HCT116 (cell line): ENCODE results near the gene MBOAT7. TPM values are rescaled to one million over a fixed set of nuclear protein-coding genes. Genes with fewer than 3 reads are reported as not detected.

Source experiments
- ATAC-seq: fragments of 200-7000 bp; cut with Tn5 transposase; 2 replicates; pipeline ENCODE4 v1.9.1; 2020; ENCODE audit warnings: mild to moderate bottlenecking, moderate library complexity
- BruUV-seq: library from RNA; stranded (reverse); fragments of 400-500 nt; replicated peaks from 2 replicates; lab custom pipeline; 2021; lab: Mats Ljungman, UMichigan
- CTCF ChIA-PET: fragments of 300-600 bp; sonication (Branson Sonifier 250); formaldehyde crosslinking; loops from one replicate; lab custom pipeline; 2021; ENCODE audit warnings: antibody characterized with exemption; lab: Charles Lee
- POLR2A ChIA-PET: fragments of 300-600, 350-600 bp; sonication (Branson Sonifier 250); formaldehyde crosslinking; loops from one replicate; lab custom pipeline; 2021; ENCODE audit warnings: antibody characterized with exemption; lab: Charles Lee
- RAD21 ChIA-PET, 2 experiments: fragments of 300-600 bp; sonication (Branson Sonifier 250); formaldehyde crosslinking; loops; one replicate each; lab custom pipeline; 2023; ENCODE audit warnings: low total read pairs in 2 of 2; ENCODE audit not compliant: uncharacterized antibody in 2 of 2, unreplicated experiment in 2 of 2, low non-redundant PET in 1 of 2; lab: Charles Lee
- DNase-seq: peaks from one replicate; pipeline ENCODE4 v3.0.0-alpha.2; 2010; ENCODE audit warnings: low read depth, low spot score
- H2AFZ ChIP-seq: fragments of 200-600 bp; shearing (Covaris generic), sonication (generic); 2 replicates; pipeline ENCODE4 v1.6.1; 2017; ENCODE audit warnings: low read depth, mixed run types, mixed read lengths, antibody characterized with exemption, low read length; ENCODE audit not compliant: poor library complexity, severe bottlenecking
- H3K27ac ChIP-seq: 2 replicates; pipeline ENCODE4 v1.5.1; 2012; ENCODE audit warnings: low read depth, low read length
- H3K27me3 ChIP-seq: fragments of 200-600 bp; sonication (generic); 2 replicates; pipeline ENCODE4 v1.6.1; 2016; ENCODE audit warnings: mixed run types, low read length, mixed read lengths; ENCODE audit not compliant: insufficient read depth
- H3K36me3 ChIP-seq, 2 experiments: fragments of 200-500 bp in 1 of 2; fragments of 200-600 bp in 1 of 2; sonication (Bioruptor generic) in 1 of 2; sonication (generic) in 1 of 2; 2 replicates each; pipeline versions ENCODE4 v1.5.1 to v1.6.1; 2014 to 2016; ENCODE audit warnings: low read length in 2 of 2, inconsistent platforms in 1 of 2, mixed read lengths in 1 of 2, mixed run types in 1 of 2; ENCODE audit not compliant: insufficient read depth in 2 of 2, control insufficient read depth in 1 of 2
- H3K4me1 ChIP-seq, 2 experiments: fragments of 200-600 bp in 1 of 2; sonication (generic) in 1 of 2; 2 replicates each; pipeline versions ENCODE4 v1.5.1 to v1.6.1; 2012 to 2017; ENCODE audit warnings: low read length in 2 of 2, inconsistent platforms in 1 of 2, mild to moderate bottlenecking in 1 of 2, mixed read lengths in 1 of 2, mixed run types in 1 of 2, moderate library complexity in 1 of 2; ENCODE audit not compliant: insufficient read depth in 2 of 2, control insufficient read depth in 1 of 2
- H3K4me2 ChIP-seq: fragments of 200-600 bp; sonication (generic); 2 replicates; pipeline ENCODE4 v1.6.1; 2017; ENCODE audit warnings: mixed run types, low read length, mixed read lengths
- H3K4me3 ChIP-seq, 2 experiments: fragments of 200-600 bp in 1 of 2; sonication (generic) in 1 of 2; replicated peaks in 1 of 2; 2 replicates each; pipeline ENCODE4 v1.5.1; 2011 to 2016; ENCODE audit warnings: low read length in 2 of 2, control low read depth in 1 of 2, low read depth in 1 of 2, mild to moderate bottlenecking in 1 of 2, mixed read lengths in 1 of 2, mixed run types in 1 of 2
- H3K79me2 ChIP-seq: fragments of 200-600 bp; sonication (generic); 2 replicates; pipeline ENCODE4 v1.6.1; 2017; ENCODE audit warnings: mild to moderate bottlenecking, mixed run types, low read length, moderate library complexity, mixed read lengths; ENCODE audit not compliant: insufficient read depth
- H3K9ac ChIP-seq: fragments of 200-600 bp; sonication (generic); 2 replicates; pipeline ENCODE4 v1.6.1; 2016; ENCODE audit warnings: low read length, mixed read lengths
- H3K9me2 ChIP-seq: fragments of 200-600 bp; sonication (generic), shearing (Covaris generic); 2 replicates; pipeline ENCODE4 v1.6.1; 2017; ENCODE audit warnings: mixed run types, mild to moderate bottlenecking, moderate library complexity; ENCODE audit not compliant: insufficient read depth
- H3K9me3 ChIP-seq, 2 experiments: fragments of 200-500 bp in 1 of 2; fragments of 200-600 bp in 1 of 2; sonication (Bioruptor generic) in 1 of 2; sonication (generic) in 1 of 2; 2 replicates each; pipeline ENCODE4 v1.6.1; 2014 to 2017; ENCODE audit warnings: low read length in 2 of 2, mixed read lengths in 2 of 2, inconsistent platforms in 1 of 2, low read depth in 1 of 2, mild to moderate bottlenecking in 1 of 2, mixed run types in 1 of 2, moderate library complexity in 1 of 2; ENCODE audit not compliant: control insufficient read depth in 1 of 2, insufficient read depth in 1 of 2
- H4K20me1 ChIP-seq: fragments of 200-600 bp; sonication (generic), shearing (Covaris generic); 2 replicates; pipeline ENCODE4 v1.6.1; 2017; ENCODE audit warnings: mixed run types, mild to moderate bottlenecking, moderate library complexity; ENCODE audit not compliant: insufficient read depth
- EZH2 ChIP-seq: fragments of 200-600 bp; sonication (generic); IDR thresholded peaks from 2 replicates; pipeline ENCODE4 v1.6.1; 2017; ENCODE audit warnings: antibody characterized with exemption, mixed run types
- POLR2AphosphoS5 ChIP-seq: IDR thresholded peaks from 2 replicates; pipeline ENCODE4 v1.6.1; 2011; ENCODE audit warnings: mild to moderate bottlenecking, low read depth, low read length, moderate library complexity
- YY1 ChIP-seq: IDR thresholded peaks from 2 replicates; pipeline ENCODE4 v1.6.1; 2011; ENCODE audit warnings: low read length, low read depth, moderate library complexity, mild to moderate bottlenecking; ENCODE audit not compliant: insufficient replicate concordance; ENCODE audit errors: extremely low read depth
- intact Hi-C: fragments of 100-400 bp; cut with micrococcal nuclease; formaldehyde crosslinking; loops from 2 replicates; pipeline ENCODE4 v1.10.0; 2022
- total RNA-seq: library from RNA; stranded (reverse); gene quantifications from one replicate; pipeline ENCODE4 v1.2.1, GENCODE V29; 2021; ENCODE audit not compliant: unreplicated experiment
- TF ChIP-seq, protein P1 (sequence below): IDR thresholded peaks from 2 replicates; pipeline ENCODE4 v1.6.1; 2011; ENCODE audit warnings: mild to moderate bottlenecking, low read length, moderate library complexity; ENCODE audit not compliant: insufficient replicate concordance; ENCODE audit errors: extremely low read depth
- TF ChIP-seq, protein P2 (sequence below): IDR thresholded peaks from 2 replicates; pipeline ENCODE4 v1.6.1; 2012

Gene MBOAT7
- total RNA-seq, 1 experiment from 2014 or later: 113 TPM

DNA sequence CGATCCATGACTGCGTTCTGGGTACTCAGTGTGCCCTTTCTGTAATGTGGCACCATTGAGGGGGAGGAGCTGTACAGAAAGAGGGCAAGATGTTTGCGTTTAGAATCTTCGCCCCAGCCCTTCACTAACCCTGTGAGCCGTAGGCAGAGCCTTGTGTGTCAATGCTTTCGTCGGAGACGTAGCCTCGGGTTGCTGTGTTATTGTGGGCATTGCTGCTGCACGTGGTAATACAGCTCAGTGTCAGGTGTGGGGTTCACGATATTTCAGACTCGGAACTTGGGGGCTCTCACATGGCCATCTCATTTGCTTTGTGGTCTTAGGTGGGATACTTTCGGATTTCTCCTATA lies 17.4 kb upstream of the MBOAT7 start:
- H3K9me2 ChIP-seq: no peaks in the 10 kb centered on the region
- ATAC-seq (no peak), DNase-seq (no peak)
- H3K9ac ChIP-seq: no peak overlapping the region
- no TSS peak for BruUV-seq
- H2AFZ ChIP-seq: no peak overlapping the region
- intact Hi-C loops: no loop called here
- no peaks in the 10 kb centered on the region for H3K27me3 ChIP-seq
- H3K4me2 ChIP-seq: no peak overlapping the region
- ChIA-PET POLR2A (interaction anchor here (2.5 kb wide), 1 partner anchor 16 kb away, joined by 16 read pairs; the partner anchor contains the start of genes MBOAT7 and TSEN34), RAD21 (no interaction called here), CTCF (no interaction called here)
- TF ChIP-seq, protein P1, sequence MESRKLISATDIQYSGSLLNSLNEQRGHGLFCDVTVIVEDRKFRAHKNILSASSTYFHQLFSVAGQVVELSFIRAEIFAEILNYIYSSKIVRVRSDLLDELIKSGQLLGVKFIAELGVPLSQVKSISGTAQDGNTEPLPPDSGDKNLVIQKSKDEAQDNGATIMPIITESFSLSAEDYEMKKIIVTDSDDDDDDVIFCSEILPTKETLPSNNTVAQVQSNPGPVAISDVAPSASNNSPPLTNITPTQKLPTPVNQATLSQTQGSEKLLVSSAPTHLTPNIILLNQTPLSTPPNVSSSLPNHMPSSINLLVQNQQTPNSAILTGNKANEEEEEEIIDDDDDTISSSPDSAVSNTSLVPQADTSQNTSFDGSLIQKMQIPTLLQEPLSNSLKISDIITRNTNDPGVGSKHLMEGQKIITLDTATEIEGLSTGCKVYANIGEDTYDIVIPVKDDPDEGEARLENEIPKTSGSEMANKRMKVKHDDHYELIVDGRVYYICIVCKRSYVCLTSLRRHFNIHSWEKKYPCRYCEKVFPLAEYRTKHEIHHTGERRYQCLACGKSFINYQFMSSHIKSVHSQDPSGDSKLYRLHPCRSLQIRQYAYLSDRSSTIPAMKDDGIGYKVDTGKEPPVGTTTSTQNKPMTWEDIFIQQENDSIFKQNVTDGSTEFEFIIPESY: no peak
- TF ChIP-seq POLR2AphosphoS5 (no peak), EZH2 (no peak), YY1 (no peak)
- TF ChIP-seq, protein P2, sequence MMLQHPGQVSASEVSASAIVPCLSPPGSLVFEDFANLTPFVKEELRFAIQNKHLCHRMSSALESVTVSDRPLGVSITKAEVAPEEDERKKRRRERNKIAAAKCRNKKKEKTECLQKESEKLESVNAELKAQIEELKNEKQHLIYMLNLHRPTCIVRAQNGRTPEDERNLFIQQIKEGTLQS: no peak
- no peaks in the 10 kb centered on the region for H3K9me3 ChIP-seq
- peaks cover 62% of the 10 kb centered on the region for H3K79me2 ChIP-seq
- no peak overlapping the region for H3K27ac ChIP-seq
- H4K20me1 ChIP-seq: peaks cover 69% of the 10 kb centered on the region; the same call in 1 of the 2 replicates
- peaks cover 51 to 64% of the 10 kb centered on the region in 2 experiments for H3K36me3 ChIP-seq
- H3K4me1 ChIP-seq: peaks cover 18 to 60% of the 10 kb centered on the region in 2 experiments
- H3K4me3 ChIP-seq: no peak overlapping the region
